ENCODE results near the gene PRKAA1. TPM values are rescaled to one million over a fixed set of nuclear protein-coding genes. Genes with fewer than 3 reads are reported as not detected.

The PRKAA1 gene
- total and polyA plus RNA-seq, 2 of the 4 experiments (the other 2 are of a cell fraction), result 47.7 to 94.1 TPM

GRCh38 chr5:40827188-40827977, 29.2 kb upstream of the PRKAA1 start:
- Histone ChIP-seq H3K18ac (ENCODE audit: low read depth, low read length) (no peak overlapping the region), H3K4ac (ENCODE audit: low read depth, low read length) (no peak overlapping the region), H4K91ac (ENCODE audit: insufficient read depth, low read depth, low read length) (no peak overlapping the region), H3K14ac (replicated peaks; ENCODE audit: low read depth, low read length) (no peak overlapping the region), H3K9ac (ENCODE audit: low read depth, low read length) (no peak overlapping the region), H3K27ac (ENCODE audit: insufficient read depth, low read length) (no peak overlapping the region), H2BK120ac (ENCODE audit: low read depth, low read length) (no peak overlapping the region), H4K20me1 (ENCODE audit: insufficient read depth, low read length) (peaks cover 69% of the 10 kb centered on the region), H3K9me1 (ENCODE audit: insufficient read depth, low read length) (no peaks in the 10 kb centered on the region; the same call in 1 of the 2 replicates), H2BK15ac (ENCODE audit: low read depth, low read length) (no peak overlapping the region), H4K8ac (ENCODE audit: low read depth in 2 of 2, low read length in 2 of 2) (no peak overlapping the region), H3K4me3 (ENCODE audit: insufficient read depth, low read depth, low read length) (no peak overlapping the region), H2AK9ac (replicated peaks; ENCODE audit: low read depth, low read length, poor library complexity) (no peak overlapping the region), H2BK5ac (ENCODE audit: low read depth, low read length, poor library complexity, severe bottlenecking) (no peak overlapping the region), H3K79me1 (ENCODE audit: low read depth in 1 of 2, low read length in 2 of 2) (peaks cover 25 to 61% of the 10 kb centered on the region in 2 experiments), H3K4me2 (ENCODE audit: low read depth, low read length) (no peak overlapping the region), H4K5ac (ENCODE audit: low read depth, low read length) (no peak overlapping the region), H3K27me3 (ENCODE audit: control insufficient read depth, insufficient read depth, low read length) (no peaks in the 10 kb centered on the region), H3K9me3 (ENCODE audit: control insufficient read depth, insufficient read depth, low read length) (no peaks in the 10 kb centered on the region), H3K23ac (ENCODE audit: low read depth, low read length) (no peak overlapping the region), H2AFZ (replicated peaks; ENCODE audit: low read length, poor library complexity) (no peak overlapping the region), H3K36me3 (ENCODE audit: control insufficient read depth, insufficient read depth, low read length) (peaks cover 55% of the 10 kb centered on the region), H2BK20ac (ENCODE audit: low read depth, low read length) (no peak overlapping the region), H2AK5ac (ENCODE audit: low read depth, low read length) (no peak overlapping the region), H3K56ac (ENCODE audit: extremely low read depth, insufficient read depth, low read length) (no peak overlapping the region), H3K4me1 (ENCODE audit: control insufficient read depth, insufficient read depth, low read length) (no peaks in the 10 kb centered on the region)
- dilution Hi-C loops (cut with HindIII; ENCODE audit: low sequenced_read_pairs, unreplicated experiment) (no loop called here), in situ Hi-C loops (cut with MboI; ENCODE audit: low sequenced_read_pairs) (no loop called here), intact Hi-C loops (cut with micrococcal nuclease) (no loop called here)
- BruUV-seq (replicated peaks), result no TSS peak
- ATAC-seq (ENCODE audit: low read depth), result no peak
- DNase-seq, result no peak
- POLR2A ChIA-PET (ENCODE audit: unreplicated experiment), result no interaction called here
- CTCF ChIA-PET, result interaction anchor here (0.7 kb wide), 1 partner anchor 1255 kb away, joined by 3 read pairs; no protein-coding TSS in a partner anchor
- WGBS, 2 experiments (ENCODE audit: extremely low coverage in 2 of 2, insufficient read length in 1 of 2), result 92% methylated on average over 6 of the region's 14 CpGs; no CpG with 5 or more reads in 1 of the 2 experiments
- no peak for TF ChIP-seq CHD1 (IDR thresholded peaks at IDR 0.05; ENCODE audit: low read depth, low read length)
- TF ChIP-seq CEBPB (IDR thresholded peaks at IDR 0.05; ENCODE audit: low read depth, low read length), result no peak
- TF ChIP-seq CTCF (conservative IDR thresholded peaks at IDR 0.05; ENCODE audit: low read depth, low read length), result no peak
- TF ChIP-seq MAFK (IDR thresholded peaks at IDR 0.05; ENCODE audit: low read depth, low read length), result no peak
- no peak for TF ChIP-seq RCOR1 (IDR thresholded peaks at IDR 0.05; ENCODE audit: insufficient replicate concordance, low read length)
- TF ChIP-seq MAZ (IDR thresholded peaks at IDR 0.05; ENCODE audit: borderline replicate concordance, low read depth, low read length), result no peak
- TF ChIP-seq ELK1 (IDR thresholded peaks at IDR 0.05; ENCODE audit: borderline replicate concordance, low read depth, low read length), result no peak
- TF ChIP-seq RFX5 (IDR thresholded peaks at IDR 0.05; ENCODE audit: low read depth, low read length), result no peak
- TF ChIP-seq SMC3 (IDR thresholded peaks at IDR 0.05; ENCODE audit: low read depth, low read length), result no peak
- TF ChIP-seq BHLHE40 (IDR thresholded peaks at IDR 0.05; ENCODE audit: low read depth, low read length), result no peak
